ENCODE measurements around the gene PDLIM5.
"Not testable (repeated sequence)": the region's sequence is repeated elsewhere in the genome, so short reads cannot be mapped to it uniquely, and the experiment has no call there.

The PDLIM5 gene, protein sequence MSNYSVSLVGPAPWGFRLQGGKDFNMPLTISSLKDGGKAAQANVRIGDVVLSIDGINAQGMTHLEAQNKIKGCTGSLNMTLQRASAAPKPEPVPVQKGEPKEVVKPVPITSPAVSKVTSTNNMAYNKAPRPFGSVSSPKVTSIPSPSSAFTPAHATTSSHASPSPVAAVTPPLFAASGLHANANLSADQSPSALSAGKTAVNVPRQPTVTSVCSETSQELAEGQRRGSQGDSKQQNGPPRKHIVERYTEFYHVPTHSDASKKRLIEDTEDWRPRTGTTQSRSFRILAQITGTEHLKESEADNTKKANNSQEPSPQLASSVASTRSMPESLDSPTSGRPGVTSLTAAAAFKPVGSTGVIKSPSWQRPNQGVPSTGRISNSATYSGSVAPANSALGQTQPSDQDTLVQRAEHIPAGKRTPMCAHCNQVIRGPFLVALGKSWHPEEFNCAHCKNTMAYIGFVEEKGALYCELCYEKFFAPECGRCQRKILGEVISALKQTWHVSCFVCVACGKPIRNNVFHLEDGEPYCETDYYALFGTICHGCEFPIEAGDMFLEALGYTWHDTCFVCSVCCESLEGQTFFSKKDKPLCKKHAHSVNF

GRCh38 chr4:94451695-94452475 is at the start of gene PDLIM5:
TSS of gene PDLIM5 (plus strand) at chr4:94451942. CDS start at chr4:94455289, 3,347 bp downstream.
- peak within 1 kb of the TSS; percentile 71 for H3K4me2 ChIP-seq (ENCODE audit: low read length)
- H2AFZ ChIP-seq = peak within 1 kb of the TSS; percentile 74
- no peaks in the 10 kb centered on the region for H3K9me3 ChIP-seq (ENCODE audit: control insufficient read depth, low read length)
- peak within 1 kb of the TSS; percentile 30 for H3K9ac ChIP-seq
- no peak for TF ChIP-seq CTCF (IDR thresholded peaks at IDR 0.05)
- H3K27me3 ChIP-seq (ENCODE audit: control insufficient read depth, insufficient read depth, low read length) = no peaks in the 10 kb centered on the region
- no peaks in the 10 kb centered on the region for H3K79me2 ChIP-seq
- no peaks in the 10 kb centered on the region for H3K4me1 ChIP-seq
- H3K36me3 ChIP-seq (ENCODE audit: control insufficient read depth, insufficient read depth, low read length) = no peaks in the 10 kb centered on the region
- peak within 1 kb of the TSS; percentile 87 for H3K27ac ChIP-seq
- H3K4me3 ChIP-seq (ENCODE audit: low read depth, low read length) = peak within 1 kb of the TSS; percentile 64

GRCh38 chr4:94402439-94402838 is 49.3 kb upstream of the PDLIM5 start:
- not testable (repeated sequence) for H3K9ac ChIP-seq; H3K4me2 ChIP-seq (ENCODE audit: low read length); H3K27me3 ChIP-seq (ENCODE audit: control insufficient read depth, insufficient read depth, low read length); H3K36me3 ChIP-seq (ENCODE audit: control insufficient read depth, insufficient read depth, low read length); H3K9me3 ChIP-seq (ENCODE audit: control insufficient read depth, low read length); H3K79me2 ChIP-seq; H3K27ac ChIP-seq; H3K4me1 ChIP-seq; H3K4me3 ChIP-seq (ENCODE audit: low read depth, low read length); H2AFZ ChIP-seq

DNA sequence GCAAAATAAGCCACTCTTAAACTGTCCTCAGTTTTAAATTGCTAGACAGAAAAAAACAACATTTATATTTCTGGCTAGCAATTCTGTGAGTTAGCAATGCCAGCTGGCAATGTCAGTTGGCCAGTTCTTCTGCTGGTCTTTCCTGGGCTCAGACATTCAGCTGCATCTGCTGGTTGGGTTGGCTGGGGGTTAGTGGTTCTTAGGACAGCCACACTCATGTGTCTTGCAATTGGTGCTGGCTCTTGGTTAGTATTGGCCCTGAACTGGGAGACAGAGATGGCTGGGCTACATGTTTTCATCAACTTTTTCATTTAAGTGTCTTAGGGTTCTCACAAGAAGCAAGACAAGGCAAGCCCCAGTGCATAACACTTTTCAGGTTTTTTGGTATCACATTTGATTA is 48.0 kb upstream of the PDLIM5 start:
- Histone ChIP-seq H3K79me2 (no peaks in the 10 kb centered on the region), H3K27ac (no peak overlapping the region), H3K36me3 (ENCODE audit: control insufficient read depth, insufficient read depth, low read length) (no peaks in the 10 kb centered on the region), H2AFZ (no peak overlapping the region), H3K27me3 (ENCODE audit: control insufficient read depth, insufficient read depth, low read length) (no peaks in the 10 kb centered on the region), H3K9me3 (ENCODE audit: control insufficient read depth, low read length) (no peaks in the 10 kb centered on the region), H3K9ac (no peak overlapping the region), H3K4me3 (ENCODE audit: low read depth, low read length) (no peak overlapping the region), H3K4me2 (ENCODE audit: low read length) (no peak overlapping the region), H3K4me1 (no peaks in the 10 kb centered on the region)
- no peak for TF ChIP-seq CTCF (IDR thresholded peaks at IDR 0.05)

- H3K4me1 ChIP-seq = no peaks in the 10 kb centered on the region
- no peak overlapping the region for H3K9ac ChIP-seq
- H3K36me3 ChIP-seq (ENCODE audit: control insufficient read depth, insufficient read depth, low read length) = no peaks in the 10 kb centered on the region
- peak; percentile 74 for TF ChIP-seq CTCF (IDR thresholded peaks at IDR 0.05)
- no peak overlapping the region for H3K4me3 ChIP-seq (ENCODE audit: low read depth, low read length)
- H3K4me2 ChIP-seq (ENCODE audit: low read length) = no peak overlapping the region
- H3K79me2 ChIP-seq = no peaks in the 10 kb centered on the region
- H3K9me3 ChIP-seq (ENCODE audit: control insufficient read depth, low read length) = no peaks in the 10 kb centered on the region
- H3K27ac ChIP-seq = no peak overlapping the region
- H3K27me3 ChIP-seq (ENCODE audit: control insufficient read depth, insufficient read depth, low read length) = no peaks in the 10 kb centered on the region
- H2AFZ ChIP-seq = no peak overlapping the region
These were observed 44.9 kb upstream of the PDLIM5 start for GRCh38 chr4:94406668-94407437.

Data from parathyroid adenoma (tissue), 2 donors.